GM19463 (cell line): ENCODE results near the gene TSPO2.
"Not testable (repeated sequence)": the region's sequence is repeated elsewhere in the genome, so short reads cannot be mapped to it uniquely, and the experiment has no call there.

Experiments used
- ATAC-seq: cut with Tn5 transposase; IDR thresholded peaks from one replicate; pipeline ENCODE4 v1.9.1; 2021; ENCODE audit warnings: mild to moderate bottlenecking, moderate library complexity; ENCODE audit not compliant: unreplicated experiment

The TSPO2 gene, protein sequence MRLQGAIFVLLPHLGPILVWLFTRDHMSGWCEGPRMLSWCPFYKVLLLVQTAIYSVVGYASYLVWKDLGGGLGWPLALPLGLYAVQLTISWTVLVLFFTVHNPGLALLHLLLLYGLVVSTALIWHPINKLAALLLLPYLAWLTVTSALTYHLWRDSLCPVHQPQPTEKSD

GRCh38 chr6:41042226-41043055, at the start of gene TSPO2:
TSS of gene TSPO2 (plus strand) at chr6:41042467. CDS start at chr6:41042986, 519 bp downstream.
- ATAC-seq, result no peak

GRCh38 chr6:40992746-40993145, 49.5 kb upstream of the TSPO2 start:
- ATAC-seq, result no peak

DNA sequence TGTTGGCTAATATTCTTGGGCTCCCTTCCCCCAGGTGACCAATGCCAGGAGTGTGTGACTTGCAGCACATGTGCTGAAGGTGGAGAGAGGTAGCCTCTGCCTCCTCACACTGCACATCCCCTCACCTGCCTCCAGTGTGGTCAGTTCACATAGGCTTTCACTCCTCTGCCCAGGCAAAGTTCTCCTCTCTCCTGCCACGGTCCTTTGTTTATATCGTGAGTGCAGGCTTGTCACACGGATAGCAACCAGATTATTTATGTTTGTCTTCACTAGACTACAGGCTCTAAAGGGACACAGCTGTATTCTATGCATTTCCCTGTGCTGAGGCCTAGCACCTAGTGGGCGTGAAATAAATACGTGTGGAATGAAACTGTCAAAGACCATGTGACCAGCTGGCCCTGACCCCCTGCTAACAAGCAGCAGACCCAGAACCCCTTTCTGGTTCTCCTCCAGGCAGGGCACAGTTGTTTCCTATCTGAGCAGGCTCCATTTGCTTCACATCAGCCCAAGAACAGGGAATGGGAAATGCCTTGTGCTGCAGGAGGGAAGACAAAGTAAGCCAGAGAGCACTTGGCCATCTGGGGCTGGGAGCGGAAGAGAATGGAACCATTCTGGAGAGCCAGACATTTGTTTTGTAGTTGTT, 45.6 kb upstream of the TSPO2 start:
- no peak for ATAC-seq

DNA sequence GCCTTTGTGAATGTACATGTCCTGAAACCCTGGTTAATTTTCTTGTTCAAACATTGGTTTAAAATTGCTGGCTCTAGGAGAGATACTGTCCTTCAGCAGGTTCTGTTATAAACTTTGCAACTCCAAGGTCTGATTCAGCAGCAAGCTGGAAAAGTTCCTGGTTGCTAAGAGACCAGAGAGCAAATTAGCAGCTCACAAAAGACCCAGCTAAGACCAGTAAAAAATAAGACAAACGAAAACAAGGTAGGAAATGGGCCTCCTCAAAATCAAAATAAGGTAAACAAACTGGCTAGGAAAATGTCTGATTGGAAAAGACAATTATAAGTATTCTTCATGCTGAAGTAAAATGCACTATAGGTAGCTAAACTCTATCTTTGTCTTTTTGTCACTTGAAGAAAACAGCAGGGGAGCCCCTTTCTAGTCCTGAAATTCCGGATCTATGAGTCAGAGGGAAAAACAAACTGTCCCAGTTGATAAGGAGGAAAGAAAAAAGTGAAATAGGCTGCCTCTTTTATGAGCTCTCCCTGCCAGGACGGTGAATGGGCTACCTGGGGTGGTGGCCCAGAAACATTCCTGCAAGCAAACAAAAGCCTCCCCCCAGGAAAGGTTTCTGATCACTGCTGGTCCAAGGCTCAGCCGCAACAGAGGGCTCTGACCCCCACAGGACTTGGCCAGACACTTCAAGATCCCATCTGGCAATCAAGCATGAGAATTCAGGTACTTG, 44.9 kb upstream of the TSPO2 start:
- no peak for ATAC-seq

DNA sequence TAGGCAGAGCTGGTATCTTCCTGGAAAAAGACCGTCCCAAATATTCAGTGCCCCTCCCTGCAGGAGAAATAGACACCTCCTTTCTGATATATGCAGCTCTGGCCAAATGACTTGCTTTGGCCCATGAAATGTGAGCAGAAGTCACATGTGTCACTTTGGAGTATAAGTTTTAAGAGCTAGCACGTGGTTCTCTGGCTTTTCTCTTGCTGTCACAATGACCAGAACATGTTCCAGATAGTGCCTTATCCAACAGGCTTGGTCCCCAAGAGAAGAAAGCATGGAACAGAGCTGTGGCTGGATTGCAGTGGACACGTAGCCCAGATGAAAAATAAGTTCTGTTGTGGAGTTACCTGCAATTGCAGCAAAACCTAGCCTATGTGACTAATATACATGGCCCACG, 43.6 kb upstream of the TSPO2 start:
- ATAC-seq, result no peak

GRCh38 chr6:40999569-40999968, 42.7 kb upstream of the TSPO2 start:
- ATAC-seq, result no peak

DNA sequence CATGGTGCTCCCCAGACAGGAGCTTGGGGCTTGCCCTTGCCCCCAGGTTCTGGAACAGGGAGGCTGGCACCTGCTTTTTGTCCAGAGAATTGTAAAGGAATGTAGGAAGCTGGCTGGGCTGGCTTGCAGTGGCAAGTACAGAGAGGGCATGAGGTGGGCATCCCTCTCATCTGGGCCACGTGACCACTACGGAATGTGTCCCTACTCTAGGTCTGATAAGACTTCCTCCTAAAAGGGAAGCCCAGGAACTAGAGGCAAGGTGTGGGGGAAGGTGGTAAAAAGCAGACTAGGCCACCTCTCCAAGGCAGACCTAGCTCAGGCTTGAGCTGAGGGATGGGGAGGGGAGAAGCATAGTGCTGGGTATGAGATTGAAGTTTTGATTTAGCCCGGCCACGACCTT, 42.0 kb upstream of the TSPO2 start:
- ATAC-seq, result no peak

DNA sequence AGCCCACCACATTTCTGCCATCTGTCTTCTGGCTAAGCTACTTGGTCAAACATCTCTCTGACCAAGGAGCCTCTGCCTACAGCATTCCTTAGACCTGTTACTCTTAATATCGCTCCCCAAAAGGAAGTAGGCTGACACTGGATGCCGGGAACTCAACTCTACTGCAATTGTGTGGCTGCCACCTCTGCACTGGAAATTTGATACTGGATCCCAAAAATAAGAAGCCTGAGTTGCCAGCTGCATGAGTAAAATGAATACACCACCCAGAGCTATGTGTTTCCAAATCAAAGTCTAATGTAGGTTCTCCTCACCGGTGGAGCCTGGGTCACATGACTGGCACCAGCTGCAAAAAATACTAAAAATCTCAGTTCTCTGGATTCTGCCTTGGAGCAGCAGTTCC, 40.1 kb upstream of the TSPO2 start:
- ATAC-seq, result no peak

DNA sequence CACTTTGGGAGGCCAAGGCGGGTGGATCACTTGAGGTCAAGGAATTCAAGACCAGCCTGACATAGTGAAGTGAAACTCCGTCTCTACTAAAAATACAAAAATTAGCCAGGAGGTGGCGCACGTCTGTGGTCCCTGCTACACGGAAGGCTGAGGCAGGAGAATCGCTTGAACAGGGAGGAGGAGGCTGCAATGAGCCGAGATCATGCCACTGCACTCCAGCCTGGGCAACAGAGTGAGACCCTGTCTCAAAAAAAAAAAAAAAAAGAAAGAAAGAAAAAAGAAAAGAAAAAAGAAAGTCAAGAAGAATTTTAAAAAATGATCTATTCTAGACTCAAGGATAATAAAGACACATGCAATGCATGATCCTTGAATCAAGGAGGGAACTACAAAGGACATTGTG, 36.0 kb upstream of the TSPO2 start:
- ATAC-seq, result not testable (repeated sequence)

DNA sequence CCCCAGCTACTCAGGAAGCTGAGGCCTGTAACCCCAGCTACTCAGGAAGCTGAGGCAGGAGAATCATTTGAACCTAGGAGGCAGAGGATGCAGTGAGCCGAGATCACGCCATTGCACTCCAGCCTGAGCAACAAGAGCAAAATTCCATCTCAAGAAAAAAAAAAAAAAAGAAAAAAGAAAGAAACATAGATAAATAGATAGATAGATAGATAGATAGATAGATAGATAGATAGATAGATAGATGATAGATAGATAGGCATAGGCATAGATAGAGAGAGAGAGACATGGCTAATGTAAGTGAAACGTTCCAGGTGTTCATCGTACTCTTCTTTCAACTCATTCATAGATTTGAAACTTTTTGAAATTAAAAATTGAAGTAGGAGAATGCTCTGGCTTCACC, 35.3 kb upstream of the TSPO2 start:
- ATAC-seq, result not testable (repeated sequence)

DNA sequence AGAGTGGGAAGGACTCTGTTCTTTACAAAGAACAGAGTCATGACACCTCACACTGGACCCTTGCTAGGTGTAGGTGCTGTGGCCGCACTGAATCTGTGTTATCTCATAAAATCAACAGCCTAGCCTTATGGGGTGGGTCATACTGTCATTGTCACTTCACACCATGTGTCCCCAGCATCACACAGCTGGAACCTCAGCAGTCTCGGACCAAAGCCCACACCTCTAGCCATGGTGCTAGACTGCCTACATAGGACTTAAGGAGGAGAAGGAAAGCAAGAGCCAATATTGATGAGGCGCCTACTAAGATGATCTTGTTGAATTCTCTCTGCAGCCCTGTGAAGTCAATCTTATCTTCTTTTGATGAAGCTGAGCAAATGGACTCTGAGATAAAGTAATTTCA, 34.3 kb upstream of the TSPO2 start:
- no peak for ATAC-seq

- no peak for ATAC-seq
Measured at GRCh38 chr6:41009669-41010068, 32.6 kb upstream of the TSPO2 start.

- ATAC-seq, result no peak
Measured at GRCh38 chr6:41011673-41012072, 30.6 kb upstream of the TSPO2 start.

DNA sequence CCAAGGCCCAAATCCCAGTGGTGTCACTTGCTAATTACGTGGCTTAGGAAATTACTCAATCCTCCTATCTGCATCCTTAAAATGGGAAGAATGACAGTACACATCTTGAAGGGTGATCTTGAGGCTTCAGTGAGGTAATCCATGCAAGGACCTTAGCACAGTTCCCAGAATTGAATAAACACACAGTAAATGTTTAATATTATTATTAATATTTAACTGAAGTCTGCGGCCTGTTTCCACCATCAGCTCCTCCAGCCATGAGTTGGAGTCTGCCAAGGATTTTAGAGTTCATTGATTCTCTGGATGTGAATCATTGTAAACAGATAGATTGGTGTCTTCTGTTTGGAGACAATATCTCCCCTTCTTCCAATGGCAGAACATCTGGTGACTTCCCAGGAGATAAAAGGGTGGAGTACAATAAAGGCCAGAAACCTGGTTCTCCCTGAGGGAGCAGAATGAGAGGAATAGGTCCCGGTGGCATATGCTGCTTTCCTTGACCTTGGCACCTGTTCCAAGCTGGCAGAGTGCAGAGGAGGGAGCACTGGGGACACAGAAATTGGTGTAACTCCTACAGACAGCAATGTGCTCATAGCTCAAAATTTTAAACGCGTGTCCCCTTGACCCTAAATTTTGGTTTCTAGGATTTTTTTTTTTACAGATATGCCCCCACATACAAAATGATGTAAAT, 28.7 kb upstream of the TSPO2 start:
- no peak for ATAC-seq

GRCh38 chr6:41014780-41015179, 27.5 kb upstream of the TSPO2 start:
- ATAC-seq, result no peak

GRCh38 chr6:41015860-41016259, 26.4 kb upstream of the TSPO2 start:
- ATAC-seq, result not testable (repeated sequence)

GRCh38 chr6:41017663-41018062, 24.6 kb upstream of the TSPO2 start:
- no peak for ATAC-seq

- no peak for ATAC-seq
Measured at GRCh38 chr6:41021832-41022231, 20.4 kb upstream of the TSPO2 start.

DNA sequence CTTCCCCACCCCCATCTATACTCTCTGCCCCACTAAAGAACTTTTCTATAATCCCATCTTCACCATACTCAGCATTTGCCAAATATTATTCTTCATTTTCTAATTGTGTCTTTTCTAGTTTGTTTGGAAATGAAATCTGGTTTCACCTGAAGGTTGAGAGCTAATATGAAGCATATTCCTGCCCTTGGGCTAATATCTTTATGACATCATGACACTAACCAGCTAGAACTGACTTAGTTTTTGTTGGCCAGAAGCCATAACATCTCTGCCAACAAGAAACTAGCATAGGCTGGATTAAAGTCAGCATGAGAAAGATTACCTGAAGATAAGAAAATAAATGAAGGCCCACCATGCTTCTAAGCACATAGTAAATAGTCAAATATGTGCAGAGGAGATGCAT, 20.0 kb upstream of the TSPO2 start:
- no peak for ATAC-seq

- no peak for ATAC-seq
Measured at GRCh38 chr6:41023114-41023513, 19.2 kb upstream of the TSPO2 start.

DNA sequence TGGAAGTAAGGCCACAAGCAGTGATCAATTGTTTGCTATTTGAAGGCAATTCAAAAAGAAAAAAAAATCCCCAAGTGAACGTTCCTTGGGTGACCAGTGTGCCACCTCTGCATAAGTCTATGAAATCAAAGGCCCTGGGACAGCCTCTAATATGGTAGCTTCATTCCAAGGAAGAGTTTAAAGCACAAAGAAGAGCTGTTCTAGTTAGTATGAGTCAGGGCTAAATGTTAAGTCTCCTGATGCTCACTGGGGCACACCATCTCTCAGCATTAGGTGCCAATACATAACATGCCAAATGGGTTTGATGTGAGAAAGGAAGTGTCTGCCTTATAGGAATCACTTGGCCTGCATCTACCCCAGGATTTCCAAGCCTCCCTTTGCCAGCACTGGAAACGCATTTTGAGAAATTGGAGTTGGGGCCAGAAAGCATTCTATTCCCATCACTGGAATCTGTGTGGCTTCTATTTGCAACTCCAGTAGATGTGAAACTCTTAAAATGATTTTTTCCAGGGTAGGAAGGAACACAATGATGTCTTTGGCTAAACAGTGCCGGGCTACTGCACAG, 16.2 kb upstream of the TSPO2 start:
- no peak for ATAC-seq
